PC-3 (cell line): ENCODE data around the gene C1QTNF6. TPM values are rescaled to one million over a fixed set of nuclear protein-coding genes. Genes with fewer than 3 reads are reported as not detected.

Experiments used
- ATAC-seq: fragments of 200-7000 bp; cut with Tn5 transposase; 2 replicates; pipeline ENCODE4 v1.9.1; 2020; ENCODE audit warnings: mild to moderate bottlenecking, moderate library complexity
- BruUV-seq: library from RNA; stranded (reverse); fragments of 400-500 nt; replicated peaks from 2 replicates; lab custom pipeline; 2021; lab: Mats Ljungman, UMichigan
- CTCF ChIA-PET: fragments of 300-600 bp; sonication (Branson Sonifier 250); formaldehyde crosslinking; loops from one replicate; lab custom pipeline; 2022; ENCODE audit warnings: antibody characterized with exemption; lab: Charles Lee
- POLR2A ChIA-PET: fragments of 300-600 bp; sonication (Branson Sonifier 250); formaldehyde crosslinking; loops from one replicate; lab custom pipeline; 2022; ENCODE audit warnings: antibody characterized with exemption; ENCODE audit not compliant: unreplicated experiment; lab: Charles Lee
- DNase-seq: peaks from one replicate; pipeline ENCODE4 v3.0.0-alpha.2; 2015
- H2AFZ ChIP-seq: fragments of 300-600 bp; sonication (generic); 2 replicates; pipeline ENCODE4 v1.6.0; 2016; ENCODE audit warnings: antibody characterized with exemption, low read length
- H3F3A ChIP-seq: fragments of 300-600 bp; sonication (generic); one replicate; pipeline ENCODE4 v1.6.0; 2017; ENCODE audit warnings: antibody characterized with exemption, low read length, control low read depth, mild to moderate bottlenecking; ENCODE audit not compliant: unreplicated experiment
- H3K27ac ChIP-seq: fragments of 300-600 bp; sonication (generic); 2 replicates; pipeline ENCODE4 v1.5.1; 2016; ENCODE audit warnings: mild to moderate bottlenecking, low read length
- H3K27me3 ChIP-seq: fragments of 300-600 bp; sonication (generic); 2 replicates; pipeline ENCODE4 v1.6.1; 2016; ENCODE audit warnings: low read length, mixed read lengths
- H3K36me3 ChIP-seq: fragments of 300-600 bp; sonication (generic); 2 replicates; pipeline ENCODE4 v1.6.1; 2016; ENCODE audit warnings: low read depth, mixed run types, low read length, mixed read lengths
- H3K4me1 ChIP-seq: fragments of 300-600 bp; sonication (generic); 2 replicates; pipeline ENCODE4 v1.5.1; 2016; ENCODE audit warnings: low read length; ENCODE audit not compliant: insufficient read depth
- H3K4me2 ChIP-seq: fragments of 300-600 bp; sonication (generic); 2 replicates; pipeline ENCODE4 v1.6.0; 2016; ENCODE audit warnings: low read length
- H3K4me3 ChIP-seq: fragments of 300-600 bp; sonication (generic); 2 replicates; pipeline ENCODE4 v1.5.1; 2016; ENCODE audit warnings: mild to moderate bottlenecking, low read length, mixed read lengths
- H3K79me2 ChIP-seq: fragments of 300-600 bp; sonication (generic); 2 replicates; pipeline ENCODE4 v1.6.1; 2017; ENCODE audit warnings: low read length, mixed read lengths
- H3K9ac ChIP-seq: fragments of 300-600 bp; sonication (generic); 2 replicates; pipeline ENCODE4 v1.6.0; 2016; ENCODE audit warnings: mild to moderate bottlenecking, low read length
- H3K9me2 ChIP-seq: fragments of 300-600 bp; sonication (generic); replicated peaks from 2 replicates; pipeline ENCODE4 v1.6.1; 2016; ENCODE audit warnings: mixed run types, low read length, mixed read lengths
- H3K9me3 ChIP-seq: fragments of 300-600 bp; sonication (generic); 2 replicates; pipeline ENCODE4 v1.6.1; 2016; ENCODE audit warnings: low read length, mixed read lengths
- H4K20me1 ChIP-seq: fragments of 300-600 bp; sonication (generic); 2 replicates; pipeline ENCODE4 v1.6.1; 2016; ENCODE audit warnings: low read length, mixed read lengths
- CTCF ChIP-seq: fragments of 300-600 bp; sonication (generic); conservative IDR thresholded peaks from 2 replicates; pipeline ENCODE4 v1.5.1; 2017; ENCODE audit warnings: antibody characterized with exemption, low read depth, mild to moderate bottlenecking, low read length
- EZH2 ChIP-seq: fragments of 300-600 bp; sonication (generic); IDR thresholded peaks from one replicate; pipeline ENCODE4 v1.6.1; 2017; ENCODE audit warnings: antibody characterized with exemption, mild to moderate bottlenecking, low read length; ENCODE audit not compliant: unreplicated experiment
- EZH2phosphoT487 ChIP-seq: fragments of 300-600 bp; sonication (generic); IDR thresholded peaks from 2 replicates; pipeline ENCODE4 v1.6.1; 2018; ENCODE audit warnings: mild to moderate bottlenecking, antibody characterized with exemption, low read length, borderline replicate concordance
- intact Hi-C: fragments of 100-400 bp; cut with micrococcal nuclease; formaldehyde crosslinking; loops from 2 replicates; pipeline ENCODE4 v1.9.0; 2023
- total RNA-seq: library from RNA; depleted of rRNA; stranded (reverse); fragments of >200 nt; gene quantifications from 2 replicates; pipeline ENCODE4 v1.2.3, GENCODE V29; 2014

C1QTNF6 gene
- total RNA-seq, 1 experiment from 2014 or later, result 3.8 TPM

- H3K4me1 ChIP-seq, result no peaks in the 10 kb centered on the region
- no peak overlapping the region for H3K4me3 ChIP-seq
- no TSS peak for BruUV-seq
- H3K9ac ChIP-seq, result no peak overlapping the region
- no peak overlapping the region for H2AFZ ChIP-seq
- no peaks in the 10 kb centered on the region for H3K9me2 ChIP-seq
- POLR2A ChIA-PET, result no interaction called here
- H3K36me3 ChIP-seq, result no peaks in the 10 kb centered on the region
- no peak overlapping the region for H3K4me2 ChIP-seq
- ATAC-seq, result no peak
- no peaks in the 10 kb centered on the region for H3F3A ChIP-seq
- no peak overlapping the region for H3K27ac ChIP-seq
- H3K9me3 ChIP-seq, result no peaks in the 10 kb centered on the region
- CTCF ChIA-PET, result no interaction called here
- intact Hi-C loops, result no loop called here
- TF ChIP-seq EZH2 (no peak), CTCF (no peak), EZH2phosphoT487 (no peak)
- H3K27me3 ChIP-seq, result no peaks in the 10 kb centered on the region
- no peak for DNase-seq
- H3K79me2 ChIP-seq, result no peaks in the 10 kb centered on the region
- H4K20me1 ChIP-seq, result no peaks in the 10 kb centered on the region
Observed at GRCh38 chr22:37141476-37141875, 46.6 kb downstream of the C1QTNF6 start.

DNA sequence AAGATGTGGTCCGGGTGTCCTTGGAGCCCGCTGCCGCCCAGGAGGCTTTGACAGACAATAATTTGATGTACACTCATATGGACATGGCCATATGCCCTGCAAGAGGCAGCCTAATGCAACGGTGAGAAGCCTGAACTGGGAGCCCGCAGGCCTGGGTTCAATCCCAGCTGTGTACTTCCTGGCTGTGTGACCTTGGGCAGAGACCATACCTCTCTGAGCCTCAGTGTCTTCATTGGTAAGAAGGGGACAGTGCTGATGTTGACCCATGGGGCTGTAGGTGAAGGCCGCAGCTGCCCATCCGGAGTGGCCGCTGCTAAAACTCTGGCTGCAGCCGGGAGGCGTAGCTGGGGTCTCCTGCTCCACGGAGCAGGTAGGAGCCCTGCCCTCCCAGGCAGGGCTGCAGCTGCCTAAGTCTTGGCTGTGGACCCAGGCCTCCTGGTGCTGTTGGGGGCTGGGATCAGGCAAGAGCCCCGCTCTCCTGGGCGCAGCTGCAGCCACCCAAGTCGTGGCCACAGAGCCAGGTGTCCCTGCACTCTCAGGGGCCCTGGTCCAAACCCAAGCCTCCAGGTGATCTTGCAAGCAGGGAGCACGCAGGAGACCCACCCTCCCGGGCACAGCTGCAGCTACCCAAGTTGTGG lies 47.2 kb downstream of the C1QTNF6 start:
- Histone ChIP-seq H3F3A (no peaks in the 10 kb centered on the region), H2AFZ (no peak overlapping the region), H3K79me2 (no peaks in the 10 kb centered on the region), H3K4me2 (no peak overlapping the region), H3K27ac (no peak overlapping the region), H3K4me1 (no peaks in the 10 kb centered on the region), H3K9me2 (no peaks in the 10 kb centered on the region), H3K4me3 (no peak overlapping the region), H3K36me3 (no peaks in the 10 kb centered on the region), H3K27me3 (no peaks in the 10 kb centered on the region), H3K9me3 (no peaks in the 10 kb centered on the region), H3K9ac (no peak overlapping the region), H4K20me1 (no peaks in the 10 kb centered on the region)
- no peak for DNase-seq
- ChIA-PET CTCF (no interaction called here), POLR2A (no interaction called here)
- BruUV-seq, result no TSS peak
- ATAC-seq, result no peak
- TF ChIP-seq CTCF, result no peak
- TF ChIP-seq EZH2phosphoT487, result no peak
- TF ChIP-seq EZH2, result no peak
- intact Hi-C loops, result no loop called here

DNA sequence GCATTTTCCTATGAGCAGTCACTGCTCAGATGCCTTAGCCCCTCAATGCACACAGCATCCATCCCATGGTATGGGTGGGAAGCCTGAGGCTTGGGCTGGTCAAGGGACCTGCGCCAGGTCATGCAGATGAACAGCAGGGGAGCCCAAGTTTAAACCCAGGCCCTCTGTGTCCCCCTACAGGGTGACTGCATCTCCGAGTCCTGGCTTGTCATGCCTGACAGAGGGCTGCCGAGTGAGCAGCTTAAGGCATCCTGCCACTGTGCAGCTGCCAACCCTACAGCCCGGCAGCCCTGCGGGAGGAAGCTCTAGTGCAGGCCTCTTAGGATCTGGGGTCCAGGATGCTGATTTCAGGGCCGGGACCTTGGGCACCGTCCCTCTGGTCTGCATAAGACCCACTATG lies 48.3 kb downstream of the C1QTNF6 start:
- no peaks in the 10 kb centered on the region for H3F3A ChIP-seq
- no TSS peak for BruUV-seq
- no peaks in the 10 kb centered on the region for H3K9me2 ChIP-seq
- H4K20me1 ChIP-seq, result no peaks in the 10 kb centered on the region
- no peaks in the 10 kb centered on the region for H3K9me3 ChIP-seq
- ATAC-seq (no peak), DNase-seq (no peak)
- no peak overlapping the region for H3K9ac ChIP-seq
- no peak overlapping the region for H3K27ac ChIP-seq
- intact Hi-C loops, result no loop called here
- CTCF ChIA-PET, result no interaction called here
- no peak for TF ChIP-seq CTCF
- TF ChIP-seq EZH2, result no peak
- POLR2A ChIA-PET, result no interaction called here
- no peaks in the 10 kb centered on the region for H3K79me2 ChIP-seq
- H3K36me3 ChIP-seq, result no peaks in the 10 kb centered on the region
- H3K4me2 ChIP-seq, result no peak overlapping the region
- no peaks in the 10 kb centered on the region for H3K4me1 ChIP-seq
- no peak overlapping the region for H2AFZ ChIP-seq
- H3K27me3 ChIP-seq, result no peaks in the 10 kb centered on the region
- H3K4me3 ChIP-seq, result no peak overlapping the region
